HG02885 (cell line): ENCODE data around the gene ZFAND5.

ENCODE experiments used
- ATAC-seq: cut with Tn5 transposase; IDR thresholded peaks from one replicate; pipeline ENCODE4 v1.9.1; 2021; ENCODE audit warnings: mild to moderate bottlenecking; ENCODE audit not compliant: unreplicated experiment, poor library complexity

The ZFAND5 gene, protein sequence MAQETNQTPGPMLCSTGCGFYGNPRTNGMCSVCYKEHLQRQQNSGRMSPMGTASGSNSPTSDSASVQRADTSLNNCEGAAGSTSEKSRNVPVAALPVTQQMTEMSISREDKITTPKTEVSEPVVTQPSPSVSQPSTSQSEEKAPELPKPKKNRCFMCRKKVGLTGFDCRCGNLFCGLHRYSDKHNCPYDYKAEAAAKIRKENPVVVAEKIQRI

DNA sequence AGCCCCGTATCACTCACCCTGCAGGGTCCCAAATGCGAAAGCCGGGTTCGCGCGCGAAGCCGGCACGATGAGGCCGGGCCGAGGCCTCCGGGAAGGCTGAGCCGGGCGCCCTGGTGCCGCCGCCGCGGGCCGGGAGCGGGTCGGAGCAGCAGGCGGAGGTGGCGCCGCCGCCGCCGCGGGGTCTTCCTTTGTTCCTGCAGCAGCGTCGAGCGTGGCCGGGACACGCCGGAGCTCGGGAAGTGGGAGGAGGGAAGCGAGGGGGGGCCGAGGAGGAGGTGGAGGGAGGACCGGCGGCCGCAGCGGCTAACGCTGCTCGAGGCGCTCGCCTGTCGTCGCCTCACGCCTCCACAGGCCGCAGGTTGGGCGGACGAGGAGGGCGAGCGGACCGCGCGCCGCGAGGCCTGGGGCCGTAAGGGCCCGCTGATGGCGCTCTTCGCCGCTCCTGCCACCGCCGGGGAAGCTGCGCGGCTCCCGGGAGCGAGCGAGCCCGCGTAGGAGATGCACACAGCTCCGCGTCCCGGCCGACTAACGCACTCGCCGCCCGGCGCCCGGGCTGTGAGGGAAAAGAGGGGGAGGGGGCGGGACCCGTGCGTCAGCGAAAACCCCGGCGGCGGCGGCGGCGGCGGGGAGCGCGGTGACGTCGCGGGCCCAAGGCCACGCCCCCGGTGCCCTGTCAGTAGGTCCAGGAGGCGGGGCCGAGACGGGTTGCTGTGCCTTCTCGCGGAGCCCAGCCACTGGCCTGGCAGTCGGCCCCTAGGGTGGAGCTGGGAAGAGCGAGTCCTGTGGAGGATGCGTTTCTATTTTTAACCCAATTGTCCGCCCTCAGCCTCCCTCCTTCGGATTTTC is at the start of gene ZFAND5:
ZFAND5 (minus strand) TSS at position 530 of the 846 bp plus-strand sequence. CDS start 4,430 bp downstream, outside the sequence.
- peak; percentile 81 for ATAC-seq

DNA sequence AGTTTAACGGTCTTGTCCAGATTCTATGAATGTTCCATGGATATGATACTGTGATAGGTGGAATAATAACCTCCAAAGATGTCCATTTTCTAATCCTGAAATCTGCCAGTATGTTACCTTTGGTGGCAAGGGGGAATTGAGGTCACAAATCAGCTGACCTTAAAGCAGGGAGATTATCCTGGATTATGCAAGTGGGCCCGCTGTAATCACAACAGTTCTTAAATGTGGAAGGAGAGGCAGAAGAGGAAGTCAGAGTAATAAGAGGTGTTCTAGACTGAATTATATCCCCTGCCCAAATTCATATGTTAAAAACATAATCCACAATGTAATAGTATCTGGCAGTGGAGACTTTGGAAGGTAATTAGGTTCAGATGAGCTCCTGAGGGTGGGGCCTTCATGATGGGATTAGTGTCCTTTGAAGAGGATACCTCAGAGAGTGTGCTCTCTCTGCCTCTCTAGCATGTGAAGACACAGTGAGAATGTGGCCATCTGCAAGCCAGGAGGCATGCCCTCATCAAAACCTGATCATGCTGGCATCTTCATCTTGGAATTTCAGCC is 47.6 kb upstream of the ZFAND5 start:
- ATAC-seq, result no peak

DNA sequence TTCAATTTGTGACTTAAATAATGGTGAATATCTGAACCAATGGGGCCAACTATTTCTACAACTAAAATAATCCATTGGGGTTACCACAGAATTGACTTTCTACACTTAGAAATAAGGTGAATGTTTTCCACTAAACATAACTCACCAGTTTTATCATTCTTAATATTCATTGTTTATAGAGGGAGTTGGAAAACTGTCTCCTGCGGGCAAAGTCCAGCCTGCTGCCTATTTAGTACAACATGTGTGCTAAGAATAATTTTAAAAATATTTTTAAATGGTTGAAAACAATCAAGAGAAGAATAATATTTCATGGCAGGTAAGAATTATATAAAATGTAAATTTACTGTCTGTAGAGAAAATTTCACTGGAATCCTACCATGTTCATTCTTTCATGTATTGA is 45.2 kb upstream of the ZFAND5 start:
- no peak for ATAC-seq

DNA sequence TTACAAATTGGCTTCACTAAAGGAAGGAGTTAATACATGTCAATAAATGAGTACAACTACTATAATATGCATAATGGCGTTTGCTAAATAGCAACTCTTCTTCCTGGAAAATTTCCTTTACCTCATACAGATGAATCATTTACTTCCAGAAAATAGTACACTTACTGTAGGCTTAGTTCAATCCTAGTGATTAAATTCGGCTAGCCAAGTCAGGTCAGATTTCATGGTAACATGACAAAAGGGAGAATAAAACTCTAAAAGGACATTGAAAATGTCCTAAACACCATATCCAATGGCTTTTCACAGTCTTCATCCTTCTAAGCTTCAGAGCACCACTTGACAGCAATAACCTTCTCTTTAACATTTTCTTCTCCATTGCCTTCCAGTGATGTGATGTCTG is 42.1 kb upstream of the ZFAND5 start:
- no peak for ATAC-seq

DNA sequence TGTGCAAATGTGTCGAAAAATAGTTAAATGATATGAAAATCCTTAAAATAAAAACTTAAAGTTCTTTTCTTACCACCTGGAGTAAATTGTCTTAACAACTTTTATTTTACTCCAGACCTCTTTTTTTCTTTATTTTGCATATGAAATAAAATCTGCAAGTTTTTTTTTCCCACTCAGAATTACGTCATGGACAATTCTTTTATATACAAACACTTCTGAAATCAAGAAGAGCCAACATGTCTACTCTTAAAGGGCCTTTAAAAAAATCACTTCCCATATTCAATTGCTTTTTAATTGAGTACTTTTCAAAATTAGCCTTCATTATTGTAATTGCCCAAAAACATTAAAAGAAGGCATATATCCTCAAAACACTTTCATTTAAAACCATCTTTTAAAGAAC is 37.7 kb upstream of the ZFAND5 start:
- no peak for ATAC-seq

DNA sequence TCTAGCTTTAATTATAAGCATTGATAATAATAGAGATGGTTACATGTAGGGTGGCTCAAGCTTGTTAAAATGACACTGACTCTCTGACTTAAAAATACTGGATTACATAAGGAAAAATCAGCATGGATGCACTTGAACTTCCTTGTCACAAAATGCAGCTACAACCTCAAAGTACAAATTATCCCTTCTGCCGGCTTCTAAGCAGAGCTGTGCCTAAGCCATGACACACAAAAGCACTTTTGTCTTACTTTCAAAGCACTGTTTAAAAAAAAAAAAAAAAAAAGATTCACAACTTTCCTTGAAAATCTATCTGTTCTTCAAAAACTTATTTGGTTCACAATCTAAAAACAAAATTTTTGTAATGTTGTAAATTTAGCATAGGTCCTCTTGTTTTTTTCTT is 36.4 kb upstream of the ZFAND5 start:
- no peak for ATAC-seq

DNA sequence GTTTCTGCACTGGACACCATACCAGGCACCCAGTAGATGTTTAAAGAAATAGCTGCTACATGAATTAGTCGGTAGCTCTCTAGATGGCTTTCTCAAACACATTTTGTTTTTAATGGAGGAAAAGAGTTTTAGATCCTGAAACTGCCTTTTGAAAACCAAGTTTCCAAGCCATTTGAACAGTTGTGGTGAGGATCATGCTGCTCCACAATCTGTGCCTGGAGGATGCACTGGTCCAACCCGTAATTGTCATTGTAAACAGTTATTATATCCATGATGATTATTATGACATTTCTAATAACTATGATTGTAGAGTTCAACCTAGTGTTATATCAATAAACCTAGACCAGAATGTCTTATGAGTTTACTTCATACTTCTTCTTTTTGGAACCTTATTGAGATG is 35.9 kb upstream of the ZFAND5 start:
- ATAC-seq, result no peak

DNA sequence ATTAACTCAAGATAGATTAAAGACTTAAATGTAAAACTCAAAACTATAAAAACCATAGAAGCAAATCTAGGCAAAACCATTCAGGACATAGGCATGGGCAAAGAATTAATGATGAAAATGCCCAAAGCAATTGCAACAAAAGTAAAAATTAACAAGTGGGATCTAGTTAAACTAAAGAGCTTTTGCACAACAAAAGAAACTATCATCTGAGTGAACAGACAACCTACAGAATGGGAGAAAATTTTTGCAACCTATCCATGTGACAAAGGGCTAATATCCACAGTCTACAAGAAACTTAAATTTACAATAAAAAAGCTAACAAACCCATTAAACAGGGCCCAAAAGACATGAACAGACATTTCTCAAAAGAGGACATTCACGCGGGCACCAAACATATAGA is 34.4 kb upstream of the ZFAND5 start:
- no peak for ATAC-seq

DNA sequence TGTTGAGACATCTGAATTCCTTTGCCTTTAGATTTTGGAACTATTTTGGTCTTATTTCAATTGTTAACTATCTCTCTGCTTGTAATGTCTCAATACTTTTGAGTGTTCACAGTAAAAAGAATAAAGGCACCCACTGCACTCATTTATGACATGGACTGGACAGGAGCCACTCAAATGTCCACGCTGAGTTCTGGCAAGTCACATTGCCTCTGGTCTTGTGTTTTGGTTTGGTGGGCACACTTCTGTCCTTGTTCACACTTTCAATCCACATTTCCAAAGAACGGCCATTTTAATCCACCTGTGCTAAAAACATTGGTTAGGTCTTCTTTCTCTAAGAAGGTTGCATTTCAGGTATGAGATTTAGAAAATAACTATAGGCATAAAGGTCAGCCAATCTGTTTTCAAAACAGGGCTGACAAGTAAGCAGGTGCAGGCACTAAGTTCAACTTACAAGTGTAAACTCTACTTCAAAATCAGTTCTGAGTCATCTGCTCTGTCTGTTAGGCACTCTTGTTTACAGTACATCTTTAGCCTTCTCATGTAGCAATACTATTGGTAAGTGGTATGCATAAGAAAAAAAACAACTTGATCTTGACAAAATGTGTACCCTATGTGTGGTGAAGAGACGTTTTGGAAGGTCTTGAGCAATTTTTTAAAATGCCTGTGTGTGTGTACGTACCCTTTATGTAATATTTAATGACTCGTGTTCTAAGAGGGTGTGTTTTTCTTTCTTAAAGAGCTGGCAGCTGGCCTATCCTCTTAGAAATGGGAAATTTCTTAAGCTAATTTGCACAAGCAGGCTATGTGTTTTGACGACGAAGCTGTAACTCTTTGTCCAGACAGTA is 31.5 kb upstream of the ZFAND5 start:
- ATAC-seq, result no peak

DNA sequence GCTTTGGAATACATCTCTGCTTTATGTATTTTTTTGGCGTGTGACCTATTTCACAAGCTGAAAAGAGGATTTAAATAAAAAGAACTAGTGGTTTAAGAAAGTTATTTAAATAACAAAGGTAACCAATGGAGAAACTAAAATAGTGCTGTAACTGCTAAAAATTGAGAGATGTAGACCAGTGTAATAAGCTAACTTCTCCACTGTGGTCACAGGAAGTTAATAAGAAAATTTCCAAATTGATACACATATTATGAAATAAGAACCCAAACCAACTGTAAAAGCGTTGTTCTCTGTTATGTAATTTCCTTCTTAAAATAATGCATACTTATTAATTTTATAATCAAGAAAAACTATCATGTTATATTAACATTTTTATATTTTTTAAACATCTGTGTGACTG is 29.1 kb upstream of the ZFAND5 start:
- no peak for ATAC-seq

DNA sequence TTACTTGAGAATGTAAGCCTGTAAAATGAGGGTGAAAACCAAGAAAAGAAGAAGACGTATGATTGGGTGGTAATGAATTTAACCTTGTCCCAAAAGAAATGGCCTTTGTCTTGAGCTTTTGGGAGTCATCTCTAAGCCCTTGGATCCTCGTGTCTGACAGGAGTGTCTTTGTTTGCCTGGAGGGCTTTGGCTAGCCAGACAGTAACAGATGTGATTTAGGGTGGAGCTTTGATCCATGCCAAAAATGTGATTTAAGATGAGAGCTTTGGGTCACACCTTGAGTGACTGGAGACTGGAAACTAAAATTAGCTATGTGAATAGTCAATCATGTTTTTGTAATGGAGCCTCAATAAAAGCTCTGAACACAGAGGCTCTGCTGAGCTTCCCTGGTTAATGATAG is 25.9 kb upstream of the ZFAND5 start:
- ATAC-seq, result no peak

DNA sequence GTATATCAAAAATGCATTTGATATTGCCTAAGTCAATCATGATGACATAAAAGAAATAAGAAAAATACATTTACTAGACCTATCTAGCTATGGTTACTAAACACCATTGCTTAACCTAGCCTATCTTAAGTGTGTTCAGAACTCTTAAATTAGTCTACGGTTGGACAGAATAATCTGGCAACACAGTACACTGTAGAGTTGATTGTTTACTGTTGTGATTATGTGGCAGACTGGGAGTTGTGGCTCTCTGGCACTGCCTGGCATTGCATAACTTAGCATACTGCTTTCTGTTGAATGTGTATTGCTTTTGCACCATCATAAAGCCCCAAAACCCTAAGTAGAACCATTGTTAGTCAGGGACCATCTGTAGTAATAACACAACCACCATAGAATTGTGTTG is 21.2 kb upstream of the ZFAND5 start:
- no peak for ATAC-seq

DNA sequence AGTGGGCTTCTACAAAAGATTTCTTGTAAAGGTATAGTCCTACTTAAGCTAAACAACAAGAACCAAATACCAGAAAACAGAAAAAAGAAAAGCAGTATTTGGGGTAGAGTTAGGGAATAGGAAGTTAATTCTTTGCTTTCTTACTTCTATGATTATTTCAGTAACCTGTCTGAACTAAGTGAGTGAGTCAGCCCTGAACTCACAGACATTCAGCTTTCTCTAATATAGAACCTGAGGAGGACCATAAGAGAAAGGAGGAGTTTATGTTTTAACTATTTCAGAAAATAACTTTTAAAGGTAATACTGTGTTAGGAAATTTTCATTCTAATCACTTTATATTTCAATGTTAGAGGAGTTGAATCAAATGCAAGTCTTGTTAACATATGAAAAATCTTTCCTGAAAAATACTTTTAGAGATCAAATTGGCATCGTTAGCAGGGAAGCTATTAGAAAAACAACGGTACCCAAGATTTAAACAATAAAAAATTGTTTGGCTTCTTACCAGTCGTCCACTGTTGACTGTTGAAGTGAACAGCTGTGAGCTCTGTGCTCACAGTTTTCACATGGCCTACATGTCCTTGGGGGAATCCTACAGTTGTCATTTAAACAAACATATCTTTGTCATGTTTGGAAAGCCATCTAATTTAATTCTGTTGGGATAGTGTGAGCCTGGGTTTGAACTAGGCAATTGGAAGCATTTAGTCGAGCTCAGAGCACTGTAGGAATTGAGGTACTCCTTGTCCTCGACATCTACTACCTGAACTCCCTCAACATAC is 19.9 kb upstream of the ZFAND5 start:
- no peak for ATAC-seq

DNA sequence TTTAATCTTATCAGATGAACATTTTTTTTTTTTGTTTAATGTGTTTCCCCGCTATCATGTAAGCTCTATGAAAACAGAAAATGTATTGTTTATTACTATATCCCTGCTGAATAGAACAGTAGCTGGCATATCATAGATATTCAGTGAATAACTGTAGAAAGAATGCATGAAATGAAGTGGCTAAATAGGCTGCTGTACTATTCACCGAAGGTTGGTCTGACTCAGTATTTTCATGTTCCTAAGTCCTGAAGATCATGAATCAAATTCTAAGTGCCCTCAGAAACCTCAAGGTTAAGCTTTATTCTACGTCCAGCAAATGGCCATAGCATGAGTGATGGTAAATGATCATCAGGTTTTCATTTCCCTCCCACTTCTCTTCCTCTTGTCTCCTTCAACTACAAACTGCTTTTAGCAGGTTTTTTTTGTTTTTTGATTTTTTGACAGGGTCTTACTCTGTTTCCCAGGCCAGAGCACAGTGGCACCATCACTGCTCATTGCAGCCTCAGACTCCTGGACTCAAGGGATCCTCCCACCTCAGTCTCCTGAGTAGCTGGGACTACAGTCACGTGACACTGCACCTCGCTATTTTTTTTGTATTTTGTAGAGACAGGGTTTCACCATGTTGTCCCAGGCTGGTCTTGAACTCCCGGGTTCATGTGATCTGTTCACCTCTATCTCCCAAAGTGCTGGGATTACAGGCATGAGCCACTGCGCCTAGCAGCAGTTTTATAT is 19.1 kb upstream of the ZFAND5 start:
- no peak for ATAC-seq

DNA sequence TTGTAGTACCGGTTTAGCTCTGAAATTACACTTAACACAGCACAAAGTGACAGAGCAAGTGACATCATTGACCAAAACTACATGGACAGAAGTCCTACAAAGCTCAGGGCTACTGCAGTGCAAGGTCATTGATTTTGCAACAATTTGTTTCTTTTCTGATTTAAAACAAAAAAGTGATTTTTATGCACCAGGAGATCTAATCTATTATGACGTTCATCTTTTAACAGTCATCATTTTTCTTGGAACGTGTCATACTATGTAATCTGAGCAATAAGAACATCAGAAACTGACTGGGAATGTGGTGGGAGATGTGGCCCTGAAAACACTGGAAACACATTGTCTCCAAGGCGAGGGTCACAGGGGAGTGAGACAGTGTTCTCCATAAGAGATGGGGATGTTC is 17.4 kb upstream of the ZFAND5 start:
- ATAC-seq, result no peak

DNA sequence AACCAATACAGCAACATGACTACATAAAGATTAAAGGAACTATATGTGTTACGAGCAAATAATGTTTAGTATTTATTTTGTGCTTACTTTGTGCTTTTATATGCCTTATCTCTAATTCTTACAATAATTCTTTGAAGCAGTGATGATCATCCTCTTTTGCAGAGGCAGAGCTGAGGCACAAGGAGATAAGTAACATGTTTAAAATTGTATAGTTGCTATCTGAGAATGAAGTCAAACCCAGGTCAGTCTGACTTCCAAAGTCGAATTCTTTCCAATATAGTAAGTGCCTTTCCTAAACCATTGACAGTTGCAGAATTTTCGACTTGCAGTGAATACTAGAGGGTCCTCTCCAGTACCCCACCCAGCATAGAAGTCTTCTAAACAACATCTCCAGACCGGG is 12.0 kb upstream of the ZFAND5 start:
- ATAC-seq, result no peak

DNA sequence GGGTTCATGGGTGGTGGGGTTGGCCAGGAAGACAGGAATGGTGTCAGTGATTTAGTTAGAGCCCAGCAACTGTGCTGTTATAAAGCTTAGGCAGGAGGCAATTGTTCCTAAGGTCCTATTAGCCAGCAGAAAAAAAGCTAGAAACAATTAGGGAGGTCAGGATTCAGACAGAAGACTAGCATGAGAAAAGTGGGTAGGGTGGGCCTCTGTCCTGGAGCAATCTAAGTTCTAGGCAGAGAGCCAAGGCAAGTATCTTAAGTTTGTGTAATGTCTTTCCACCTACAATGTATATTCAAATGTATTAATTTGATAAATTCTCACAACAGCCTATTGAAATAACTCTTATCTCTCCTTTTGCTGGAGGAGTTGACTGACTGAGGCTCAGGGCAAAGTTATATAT is 6.1 kb upstream of the ZFAND5 start:
- ATAC-seq, result no peak

DNA sequence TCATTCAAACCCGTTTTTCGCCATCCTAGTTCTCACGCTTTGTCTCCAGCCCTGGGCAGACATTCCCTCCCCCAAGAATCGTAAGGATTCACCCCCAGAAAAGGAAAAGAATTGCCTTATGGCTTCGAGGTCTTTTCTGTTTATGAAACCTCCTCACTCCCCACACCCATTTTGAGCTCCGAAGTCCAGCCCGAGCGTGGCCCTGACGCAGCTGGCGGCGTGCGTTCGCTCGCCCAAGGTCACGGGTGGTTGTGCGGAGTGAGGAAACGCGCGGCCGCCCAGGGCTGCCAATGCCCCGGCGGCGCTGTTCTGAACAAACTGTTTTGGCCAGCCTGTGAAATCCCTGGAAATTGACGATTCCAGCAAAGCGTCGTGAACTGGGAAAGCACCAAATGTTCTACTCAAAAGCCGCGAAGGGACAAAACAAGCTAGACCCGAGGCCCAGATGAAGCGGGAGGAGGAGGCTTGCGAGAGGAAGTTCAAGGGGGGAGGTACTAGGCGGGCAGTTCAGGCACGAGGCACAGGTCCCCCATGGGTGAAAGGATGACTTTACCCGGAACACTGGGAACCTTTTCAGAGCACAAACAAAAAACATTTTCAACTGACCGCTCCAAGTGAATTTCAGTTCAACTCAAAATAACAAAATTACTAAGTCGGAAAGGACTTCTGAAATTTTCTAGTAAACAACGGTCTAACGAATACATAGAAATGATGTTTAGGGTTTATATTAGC is 683 bp upstream of the ZFAND5 start:
- peak; percentile 36 for ATAC-seq
